Measurements from ENCODE around the gene RAB3GAP1.

Gene RAB3GAP1

DNA sequence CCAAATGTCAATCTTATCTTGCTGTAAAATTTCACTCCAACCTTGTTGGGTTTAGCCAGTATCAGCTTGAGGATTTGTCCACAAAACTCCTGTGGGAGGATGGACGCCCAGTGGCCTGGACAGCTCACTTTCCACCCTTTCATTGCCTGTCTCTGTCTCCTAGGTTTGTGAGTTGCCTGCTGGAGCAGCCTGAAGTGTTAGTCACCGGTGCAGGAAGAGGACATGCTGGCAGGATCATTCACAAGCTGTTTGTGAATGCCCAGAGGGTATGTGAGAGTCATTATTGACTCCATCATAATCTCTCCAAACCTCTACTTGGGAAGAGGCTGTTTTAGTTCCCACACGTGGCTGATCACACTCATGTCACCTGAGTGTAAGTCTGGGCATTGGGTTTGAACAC lies 112.3 kb downstream of the RAB3GAP1 start:
- DNase-seq = no peak

DNA sequence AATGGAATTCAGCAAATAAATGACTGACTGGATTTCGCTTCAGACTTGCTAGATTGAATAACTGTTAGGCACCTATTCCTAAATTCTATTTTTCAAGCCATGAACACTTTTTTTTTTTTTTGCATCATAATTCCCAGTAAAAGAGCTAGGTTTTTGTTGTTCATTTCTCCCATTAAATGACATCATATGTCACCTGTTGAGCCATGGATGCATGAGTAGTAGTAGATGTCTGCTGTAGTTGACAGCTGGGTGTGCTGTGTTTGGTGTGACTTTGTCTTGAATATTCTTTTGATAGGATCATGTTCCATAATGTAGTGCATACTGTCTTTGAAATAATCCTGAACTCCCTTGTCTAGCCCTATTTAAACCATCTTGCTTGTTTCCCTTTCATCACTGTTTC lies 115.2 kb downstream of the RAB3GAP1 start:
- DNase-seq = no peak

DNA sequence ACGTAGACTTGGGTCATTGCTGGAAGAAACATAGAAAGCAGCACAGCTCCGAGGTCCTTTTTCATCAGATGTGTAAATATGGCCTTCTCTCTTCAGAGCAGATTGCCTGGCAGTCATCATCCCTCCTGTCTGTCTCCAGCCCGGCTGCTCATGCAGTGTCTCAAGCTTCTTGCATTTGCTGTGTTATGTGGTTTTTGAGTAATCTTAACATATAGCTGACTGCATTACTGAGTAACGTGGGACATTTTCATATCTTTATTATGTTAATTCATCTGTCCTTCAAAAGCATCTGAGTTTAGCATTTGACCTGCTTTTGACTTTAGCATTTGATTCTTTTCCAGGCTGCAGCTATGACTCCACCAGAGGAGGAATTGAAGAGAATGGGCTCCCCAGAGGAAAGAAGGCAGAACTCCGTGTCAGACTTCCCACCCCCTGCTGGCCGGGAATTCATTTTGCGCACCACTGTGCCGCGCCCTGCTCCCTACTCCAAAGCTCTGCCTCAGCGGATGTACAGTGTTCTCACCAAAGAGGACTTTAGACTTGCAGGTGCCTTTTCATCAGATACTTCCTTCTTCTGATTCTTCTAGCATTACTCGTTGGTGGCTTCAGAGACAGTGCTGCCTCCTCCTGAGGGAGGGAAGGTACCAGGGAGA lies 116.2 kb downstream of the RAB3GAP1 start:
- DNase-seq = no peak

DNA sequence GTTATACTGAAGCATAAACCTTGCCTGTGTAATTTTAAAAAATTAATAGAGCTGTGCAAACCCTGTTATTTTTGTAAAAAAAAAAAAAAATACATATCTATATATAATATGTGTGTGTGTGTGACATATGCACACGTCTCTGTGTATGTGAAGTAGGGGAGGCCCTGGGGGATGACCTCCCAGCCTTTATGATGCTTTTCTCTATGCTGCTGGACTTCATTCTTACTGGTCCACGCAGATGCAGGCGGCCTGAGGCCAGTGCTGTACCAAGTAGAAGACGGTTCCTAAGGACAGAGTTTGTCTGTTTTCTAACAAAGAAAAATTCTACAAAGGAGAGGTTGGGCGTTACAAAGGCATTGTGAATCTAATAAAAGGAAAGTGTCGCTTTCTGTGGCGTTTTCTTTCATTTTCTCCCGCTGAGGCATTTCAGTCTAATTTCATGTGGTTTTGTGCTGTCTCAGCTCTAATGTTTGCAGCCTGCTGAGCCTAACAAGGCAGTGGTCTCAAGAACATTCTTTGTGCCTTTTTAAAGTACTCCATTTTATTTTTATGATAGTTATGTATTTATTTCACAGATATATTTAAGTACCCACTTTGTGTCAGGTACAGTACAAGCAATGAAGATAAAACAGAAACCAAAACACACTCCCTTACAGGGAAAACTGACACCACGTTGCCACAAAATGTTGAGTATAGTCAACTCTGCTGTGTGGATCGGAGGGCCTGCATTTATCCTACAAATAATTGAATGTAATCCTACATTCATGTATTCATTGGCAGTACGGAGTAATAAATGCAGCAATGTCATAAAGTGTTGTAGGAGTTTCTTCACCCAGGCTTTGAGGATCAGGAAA lies 118.0 kb downstream of the RAB3GAP1 start:
- no peak for DNase-seq

DNA sequence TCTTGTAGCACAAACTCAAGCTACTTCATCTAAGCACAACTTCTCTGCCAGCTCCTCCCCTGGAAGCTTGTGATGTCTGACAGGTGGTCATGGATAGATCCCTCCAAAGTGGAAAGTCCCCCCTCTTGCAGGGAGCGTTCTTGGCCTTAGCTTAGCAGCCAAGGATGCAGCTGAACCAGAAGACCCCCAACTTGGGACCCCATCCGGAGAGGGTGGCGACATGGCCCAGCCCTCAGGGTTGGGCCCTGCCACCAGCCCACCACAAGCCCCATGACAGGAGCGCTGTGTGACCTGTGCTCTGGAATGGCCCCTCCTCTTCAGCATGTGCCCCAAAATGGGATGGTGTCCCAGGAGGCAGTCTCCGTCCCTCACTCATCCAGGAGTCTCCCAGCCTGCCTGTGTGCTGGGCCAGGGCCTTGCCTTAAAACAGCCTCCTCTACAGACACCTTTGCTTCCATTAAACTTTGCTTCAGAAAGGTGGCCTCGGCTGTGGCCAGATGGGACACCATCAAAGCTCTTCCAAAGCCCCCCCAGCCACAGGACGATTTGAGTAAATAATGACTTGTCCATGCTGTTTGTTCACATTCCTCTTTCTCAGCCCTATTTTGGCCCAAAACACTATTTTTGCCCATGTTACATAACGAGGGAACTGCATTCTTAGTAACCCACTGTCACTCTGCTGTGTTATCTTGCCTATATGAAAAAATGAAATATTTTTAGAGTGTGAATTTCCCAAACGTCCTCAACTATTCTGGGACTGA lies 122.1 kb downstream of the RAB3GAP1 start:
- no peak for DNase-seq

DNA sequence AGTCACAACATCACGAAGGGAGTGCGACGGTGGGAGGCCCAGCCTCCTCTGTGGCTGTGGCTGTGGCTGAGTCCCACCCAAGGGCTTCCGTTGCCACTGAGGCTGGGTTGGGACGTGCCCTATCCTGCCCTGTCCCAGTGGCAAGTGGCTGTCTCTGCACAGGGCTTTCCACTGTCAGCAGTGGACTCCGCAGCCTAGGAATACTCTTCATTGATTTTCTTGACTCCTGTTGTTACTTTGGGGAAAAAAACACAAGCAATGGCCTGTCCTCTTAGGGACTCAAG lies 122.7 kb downstream of the RAB3GAP1 start:
- DNase-seq = no peak

GRCh38 chr2:135175177-135175576 lies 123.1 kb downstream of the RAB3GAP1 start:
- no peak for DNase-seq

- no peak for DNase-seq
Measured at GRCh38 chr2:135179689-135180088, 127.6 kb downstream of the RAB3GAP1 start.

- DNase-seq = no peak
Measured at GRCh38 chr2:135182190-135182589, 130.1 kb downstream of the RAB3GAP1 start.

- no peak for DNase-seq
Measured at GRCh38 chr2:135182601-135183000, 130.5 kb downstream of the RAB3GAP1 start.

- no peak for DNase-seq
Measured at GRCh38 chr2:135183822-135184221, 131.7 kb downstream of the RAB3GAP1 start.

DNA sequence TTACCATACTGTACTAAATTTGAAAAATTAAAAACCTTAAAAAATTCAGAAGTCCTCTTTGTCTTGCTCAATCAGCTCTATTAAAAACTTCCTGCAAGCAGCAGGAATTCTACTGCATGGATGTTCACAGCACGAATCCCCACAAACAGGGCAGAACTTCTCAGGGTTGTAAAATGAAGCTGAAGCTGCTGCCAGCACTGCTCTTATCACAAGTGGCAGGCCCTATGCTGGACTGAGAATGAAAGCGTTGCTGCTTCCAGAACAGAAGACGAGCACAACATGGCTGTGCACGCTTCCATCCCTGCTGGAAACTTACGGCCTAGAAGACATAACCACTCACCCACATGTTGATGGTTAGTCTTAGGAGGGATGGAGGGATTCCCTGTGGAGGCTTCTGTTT lies 134.0 kb downstream of the RAB3GAP1 start:
- DNase-seq = no peak

DNA sequence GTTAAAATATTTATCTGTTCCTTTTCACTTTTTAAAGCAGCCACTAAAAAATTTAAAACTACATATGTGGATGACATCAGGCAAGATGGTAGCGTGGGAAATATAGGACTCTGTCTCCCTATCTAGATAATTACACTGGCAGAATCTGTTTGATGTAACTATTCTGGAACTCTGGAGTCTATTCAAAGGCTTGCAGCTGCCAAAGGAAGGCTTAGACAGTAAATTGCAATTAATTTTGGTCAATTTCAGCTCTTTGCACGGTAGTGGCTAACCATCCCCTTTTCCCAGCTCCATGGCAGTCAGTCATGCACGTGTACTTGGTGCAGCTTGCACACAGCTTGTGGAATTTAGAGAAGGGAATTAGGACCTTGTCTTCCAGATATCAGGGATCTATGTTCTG lies 135.2 kb downstream of the RAB3GAP1 start:
- no peak for DNase-seq

GRCh38 chr2:135189148-135189547 lies 137.1 kb downstream of the RAB3GAP1 start:
- DNase-seq = no peak

- DNase-seq = no peak
Measured at GRCh38 chr2:135190799-135191198, 138.7 kb downstream of the RAB3GAP1 start.

DNA sequence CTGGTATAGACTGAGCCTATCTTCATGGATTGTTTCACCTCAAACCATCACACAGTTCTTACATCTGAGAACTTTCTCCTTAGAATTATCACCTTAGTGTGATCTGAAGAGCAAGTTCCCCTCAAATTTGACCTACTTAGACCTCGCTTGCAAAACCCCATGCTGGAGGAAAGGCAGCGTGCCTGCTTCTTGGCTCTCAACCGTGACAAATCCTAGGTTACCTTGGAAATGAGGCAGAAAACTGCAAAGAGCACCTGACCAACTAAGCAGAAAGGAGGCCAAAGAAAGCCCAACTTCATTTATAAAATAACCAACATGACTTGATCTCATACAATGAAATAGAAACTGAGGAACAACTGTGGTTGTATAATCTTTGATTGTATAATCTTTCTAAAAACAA lies 146.4 kb downstream of the RAB3GAP1 start:
- DNase-seq = no peak

DNA sequence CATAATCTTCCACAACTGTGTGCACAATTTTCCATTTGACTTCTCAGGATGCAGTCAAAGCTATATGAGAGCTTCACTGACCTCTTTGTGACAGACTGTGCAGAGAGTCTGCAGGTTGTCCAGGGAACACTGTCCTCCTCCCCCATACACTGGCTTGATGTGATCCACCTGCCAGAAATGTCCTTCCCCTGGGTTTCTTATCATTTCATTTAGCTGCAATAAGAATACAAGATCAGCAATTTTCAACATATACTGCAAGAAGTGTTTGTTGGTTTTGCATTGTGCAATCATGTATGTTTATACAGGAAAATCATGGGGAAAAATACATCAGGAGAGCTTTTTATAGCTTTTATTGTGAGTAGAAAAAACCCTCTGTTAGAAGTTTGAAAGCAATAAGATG lies 150.7 kb downstream of the RAB3GAP1 start:
- no peak for DNase-seq

- DNase-seq = no peak
Measured at GRCh38 chr2:135203944-135204343, 151.9 kb downstream of the RAB3GAP1 start.

DNA sequence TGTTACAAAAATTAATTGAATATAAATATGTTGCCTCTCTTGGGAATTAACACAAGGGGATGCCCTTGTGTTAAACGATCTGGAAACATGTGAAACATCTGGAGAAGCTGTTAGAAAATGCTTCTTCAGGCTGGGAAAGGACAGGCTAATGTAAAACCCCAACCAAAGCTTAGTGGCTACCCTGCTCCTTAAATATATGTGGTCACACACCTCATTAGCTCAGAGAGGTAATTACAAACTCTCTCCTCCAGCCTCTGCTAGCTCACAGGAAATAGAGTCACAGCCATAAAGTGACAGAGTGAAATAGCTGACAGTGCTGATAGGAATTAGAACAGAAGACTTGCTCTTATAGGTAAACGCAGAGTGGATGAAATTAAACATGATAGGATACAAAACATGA lies 155.9 kb downstream of the RAB3GAP1 start:
- no peak for DNase-seq

DNA sequence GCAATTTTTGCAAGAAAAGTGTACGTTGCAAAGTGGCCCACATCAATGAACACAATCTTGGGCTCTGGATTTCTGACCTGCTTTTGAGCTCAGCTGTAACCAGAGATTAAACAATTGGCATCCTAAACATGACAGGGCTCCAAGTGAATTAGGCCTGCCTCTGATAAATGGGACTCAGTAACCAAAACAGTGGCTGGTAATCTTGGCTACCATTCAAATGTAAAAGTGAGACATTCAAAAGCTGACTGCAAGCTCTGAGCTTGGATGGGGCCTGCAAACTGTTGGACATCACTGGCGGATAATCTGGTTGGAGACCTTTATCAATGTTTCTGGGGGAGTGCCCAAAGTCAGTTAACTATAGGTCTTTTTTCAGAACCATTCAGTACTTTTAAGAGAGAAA lies 160.7 kb downstream of the RAB3GAP1 start:
- DNase-seq = no peak

GRCh38 chr2:135218426-135218825 lies 166.3 kb downstream of the RAB3GAP1 start:
- no peak for DNase-seq

GRCh38 chr2:135219226-135219625 lies 167.1 kb downstream of the RAB3GAP1 start:
- no peak for DNase-seq

Measured in stimulated activated CD4-positive, alpha-beta T cell treated with anti-CD3 and anti-CD28 coated beads, Interleukin-15, amount 100 ng/mL, for 24 hours (primary cell).